K562 (cell line): ENCODE measurements around the gene ZBTB46. TPM values are rescaled to one million over a fixed set of nuclear protein-coding genes. Genes with fewer than 3 reads are reported as not detected.

Experiments used
- ARHGAP35 ChIP-seq: fragments of 450-650 bp; IDR thresholded peaks from 2 replicates; pipeline ENCODE4 v1.6.1; 2018; ENCODE audit not compliant: partially characterized antibody
- BHLHE40 ChIP-seq: IDR thresholded peaks from 2 replicates; pipeline ENCODE4 v1.6.1; 2011; ENCODE audit warnings: low read length, improper control_type of control experiment
- FIP1L1 ChIP-seq: fragments of 200-400 bp; formaldehyde crosslinking; IDR thresholded peaks from 2 replicates; pipeline ENCODE4 v1.6.1; 2018; ENCODE audit warnings: mild to moderate bottlenecking, low read depth, low read length; ENCODE audit not compliant: poor library complexity, severe bottlenecking
- KLF10 ChIP-seq: fragments of 250-450 bp; sonication (Bioruptor Pico); IDR thresholded peaks from 2 replicates; pipeline ENCODE4 v1.6.1; 2021; ENCODE audit warnings: matching md5 sums
- MYNN ChIP-seq, 2 experiments: sonication (generic); formaldehyde crosslinking in 1 of 2; IDR thresholded peaks; 2 replicates each; pipeline versions ENCODE4 v1.5.0 to v1.6.1; 2016 to 2020; ENCODE audit warnings: antibody characterized with exemption in 1 of 2, missing genetic modification reagents in 1 of 2
- NR0B1 ChIP-seq: fragments of 450-650 bp; IDR thresholded peaks from one replicate; pipeline ENCODE4 v1.6.1; 2018; ENCODE audit warnings: mild to moderate bottlenecking, moderate library complexity; ENCODE audit not compliant: partially characterized antibody
- PATZ1 ChIP-seq: fragments of 250-450 bp; sonication (Bioruptor Pico); IDR thresholded peaks from 2 replicates; pipeline ENCODE4 v1.5.0; 2020; ENCODE audit warnings: mild to moderate bottlenecking, borderline replicate concordance
- POLR2AphosphoS5 ChIP-seq: IDR thresholded peaks from 2 replicates; pipeline ENCODE4 v1.6.1; 2011; ENCODE audit warnings: mild to moderate bottlenecking, low read depth, low read length, moderate library complexity; ENCODE audit not compliant: control insufficient read depth, insufficient read depth
- RBFOX2 ChIP-seq: fragments of 200-400 bp; formaldehyde crosslinking; IDR thresholded peaks from 2 replicates; pipeline ENCODE4 v1.6.1; 2017; ENCODE audit warnings: low read depth, mild to moderate bottlenecking, low read length, moderate library complexity
- SRSF1 ChIP-seq: fragments of 200-400 bp; formaldehyde crosslinking; IDR thresholded peaks from 2 replicates; pipeline ENCODE4 v1.6.1; 2017; ENCODE audit warnings: mild to moderate bottlenecking, low read depth, low read length, moderate library complexity
- TAF7 ChIP-seq: fragments of 450-650 bp; IDR thresholded peaks from 2 replicates; pipeline ENCODE4 v1.6.1; 2016; ENCODE audit warnings: missing genetic modification characterization, missing compliant biosample characterization
- THRAP3 ChIP-seq: fragments of 450-650 bp; IDR thresholded peaks from 2 replicates; pipeline ENCODE4 v1.6.1; 2016; ENCODE audit warnings: mild to moderate bottlenecking, inconsistent platforms, borderline replicate concordance
- ZBTB7A ChIP-seq: IDR thresholded peaks from 2 replicates; pipeline ENCODE4 v1.6.1; 2011; ENCODE audit warnings: low read depth, mild to moderate bottlenecking, low read length, moderate library complexity, borderline replicate concordance; ENCODE audit not compliant: control insufficient read depth
- ZNF551 ChIP-seq: fragments of 250-450 bp; sonication (Bioruptor Pico); IDR thresholded peaks from 2 replicates; pipeline ENCODE4 v1.5.0; 2021; ENCODE audit warnings: mild to moderate bottlenecking, moderate library complexity
- ZNF592 ChIP-seq: fragments of 450-650 bp; IDR thresholded peaks from 2 replicates; pipeline ENCODE4 v1.6.1; 2017; ENCODE audit warnings: antibody characterized with exemption, mild to moderate bottlenecking
- polyA plus RNA-seq, 8 experiments: library from polyadenylated mRNA; depleted of rRNA in 4 of 8; stranded (reverse) in 5 of 8; unstranded in 3 of 8; fragments of >200 nt; fragmentation: Nextera tagmentation in 2 of 8; fragmentation: Illumina TruSeq in 1 of 8; extraction: Ambion mirVana in 2 of 8; extraction: Trizol in 1 of 8; gene quantifications; 2 replicates each; pipeline versions ENCODE4 v1.2.1 to v1.2.3, GENCODE V29; 2011 to 2014; ENCODE audit warnings: inconsistent platforms in 1 of 8, missing spikeins in 1 of 8
- total RNA-seq, 7 experiments: library from RNA; depleted of rRNA in 6 of 7; stranded (reverse); fragments of >200 nt in 6 of 7; fragmentation: Illumina TruSeq in 2 of 7; extraction: Trizol in 2 of 7; gene quantifications; 2 replicates each; pipeline versions ENCODE4 v1.2.1 to v1.2.3, GENCODE V29; 2011 to 2021; ENCODE audit warnings: low replicate concordance in 1 of 7

Gene ZBTB46
- total and polyA plus RNA-seq, 9 of the 15 experiments (the other 6 are each of a cell fraction or from before 2014, with no cell fraction given), result 0.29 to 4.1 (median 1.1) TPM

GRCh38 chr20:63699466-63700198, 131.4 kb downstream of the ZBTB46 start (continued):
- TF ChIP-seq ZNF592, result peak; percentile 81
- TF ChIP-seq ARHGAP35, result no peak
- TF ChIP-seq NR0B1, result no peak
- TF ChIP-seq KLF10 (CRISPR knock-in tag), result no peak
- no peak for TF ChIP-seq PATZ1 (CRISPR knock-in tag)
- no peak for TF ChIP-seq THRAP3
- TF ChIP-seq FIP1L1, result peak; percentile 61
- TF ChIP-seq ZNF551 (CRISPR knock-in tag), result no peak
- peak; percentile 34; the same call in 1 of the 2 replicates for TF ChIP-seq POLR2AphosphoS5
- peak; percentile 37; the same call in 1 of the 2 replicates for TF ChIP-seq ZBTB7A
- TF ChIP-seq BHLHE40, result no peak
- peak; percentile 55; the same call in 1 of the 2 replicates for TF ChIP-seq MYNN (IDR thresholded peaks at IDR 0.05)
- no peak for TF ChIP-seq MYNN (CRISPR knock-in tag; IDR thresholded peaks at IDR 0.05)
- no peak for TF ChIP-seq TAF7 (tag)
- TF ChIP-seq RBFOX2, result peak; percentile 42; the same call in 1 of the 2 replicates
- no peak for TF ChIP-seq SRSF1
